Breast epithelium (tissue), 4 donors: Measurements from ENCODE around the gene LRRC4. TPM values are rescaled to one million over a fixed set of nuclear protein-coding genes. Genes with fewer than 3 reads are reported as not detected.

Experiments
- DNase-seq, 2 donors: peaks; one replicate each; pipeline ENCODE4 v3.0.0-alpha.2; 2019; ENCODE audit warnings: low spot score in 2 of 2
- H3K27ac ChIP-seq, 2 donors: fragments of 200-600 bp; sonication (generic) in 1 of 2; one replicate each; pipeline ENCODE4 v1.5.1; 2016 to 2019; ENCODE audit warnings: mild to moderate bottlenecking in 1 of 2
- H3K27me3 ChIP-seq, 2 donors: fragments of 200-600 bp; sonication (generic) in 1 of 2; one replicate each; pipeline versions ENCODE4 v1.5.1 to v1.6.0; 2017 to 2019; ENCODE audit warnings: control low read depth in 1 of 2, mild to moderate bottlenecking in 1 of 2
- H3K36me3 ChIP-seq: fragments of 200-600 bp; one replicate; pipeline ENCODE4 v1.5.1; 2019
- H3K4me1 ChIP-seq, 2 donors: fragments of 200-600 bp; sonication (generic); one replicate each; pipeline ENCODE4 v1.5.1; 2016 to 2019; ENCODE audit warnings: control low read depth in 1 of 2
- H3K4me3 ChIP-seq, 3 donors: fragments of 200-600 bp; sonication (generic); 1 replicate in 2 of 3; 2 replicates in 1 of 3; pipeline ENCODE4 v1.5.1; 2016 to 2019; ENCODE audit warnings: mild to moderate bottlenecking in 3 of 3, moderate library complexity in 2 of 3
- H3K9me3 ChIP-seq, 2 donors: fragments of 200-600 bp; sonication (generic) in 1 of 2; one replicate each; pipeline ENCODE4 v1.5.1; 2016 to 2019; ENCODE audit warnings: control low read depth in 1 of 2
- POLR2A ChIP-seq: fragments of 450-650 bp; IDR thresholded peaks from one replicate; pipeline ENCODE4 v1.6.1; 2016; ENCODE audit warnings: antibody characterized with exemption, mild to moderate bottlenecking, moderate library complexity
- POLR2AphosphoS5 ChIP-seq, 3 donors: sonication (generic); formaldehyde crosslinking; IDR thresholded peaks; one replicate each; pipeline ENCODE4 v1.6.1; 2017; ENCODE audit warnings: antibody characterized with exemption in 3 of 3
- intact Hi-C: fragments of 100-400 bp; cut with DNase I; formaldehyde crosslinking; loops from one replicate; pipeline ENCODE4 v1.15.1; 2023; ENCODE audit warnings: low total_unique reads
- total RNA-seq, 3 donors: library from RNA; depleted of rRNA; stranded (reverse); fragments of >200 nt; gene quantifications; one replicate each; pipeline ENCODE4 v1.1.0, GENCODE V29; 2016
- TF ChIP-seq, protein P1 (sequence below), 3 donors: fragments of 450-650 bp; IDR thresholded peaks; one replicate each; pipeline ENCODE4 v1.5.1; 2016 to 2017; ENCODE audit warnings: antibody characterized with exemption in 3 of 3, mild to moderate bottlenecking in 3 of 3, moderate library complexity in 3 of 3

The LRRC4 gene
- total RNA-seq, 3 donors from 2014 or later, result 0.33 to 3.2 (median 1.6) TPM

DNA sequence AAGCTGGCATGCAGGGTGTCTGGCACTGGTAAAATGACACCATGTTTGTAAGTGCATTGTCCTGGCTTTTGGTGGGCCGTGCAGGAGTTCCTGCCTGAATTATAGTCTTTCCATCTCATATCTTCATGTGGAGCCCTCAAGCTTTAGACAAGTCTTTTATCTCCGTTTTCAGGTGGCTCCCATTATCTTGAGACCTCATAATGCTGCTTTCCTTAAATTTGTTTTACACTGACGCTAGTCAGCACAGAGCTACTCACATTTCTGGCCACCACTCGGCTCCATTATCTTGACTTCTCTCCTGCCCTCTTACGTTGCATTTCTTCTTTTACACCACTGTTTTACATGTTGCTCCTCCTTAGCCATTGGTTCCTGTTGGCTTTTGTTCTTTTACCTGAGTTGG lies 37.2 kb downstream of the LRRC4 start:
- Histone ChIP-seq H3K9me3 (no peaks in the 10 kb centered on the region), H3K4me1 (no peaks in the 10 kb centered on the region), H3K4me3 (no peak overlapping the region), H3K27me3 (no peaks in the 10 kb centered on the region), H3K36me3 (no peaks in the 10 kb centered on the region), H3K27ac (no peak overlapping the region)
- no peak for TF ChIP-seq POLR2AphosphoS5 (IDR thresholded peaks at IDR 0.05)
- no peak for TF ChIP-seq POLR2A
- TF ChIP-seq, protein P1, sequence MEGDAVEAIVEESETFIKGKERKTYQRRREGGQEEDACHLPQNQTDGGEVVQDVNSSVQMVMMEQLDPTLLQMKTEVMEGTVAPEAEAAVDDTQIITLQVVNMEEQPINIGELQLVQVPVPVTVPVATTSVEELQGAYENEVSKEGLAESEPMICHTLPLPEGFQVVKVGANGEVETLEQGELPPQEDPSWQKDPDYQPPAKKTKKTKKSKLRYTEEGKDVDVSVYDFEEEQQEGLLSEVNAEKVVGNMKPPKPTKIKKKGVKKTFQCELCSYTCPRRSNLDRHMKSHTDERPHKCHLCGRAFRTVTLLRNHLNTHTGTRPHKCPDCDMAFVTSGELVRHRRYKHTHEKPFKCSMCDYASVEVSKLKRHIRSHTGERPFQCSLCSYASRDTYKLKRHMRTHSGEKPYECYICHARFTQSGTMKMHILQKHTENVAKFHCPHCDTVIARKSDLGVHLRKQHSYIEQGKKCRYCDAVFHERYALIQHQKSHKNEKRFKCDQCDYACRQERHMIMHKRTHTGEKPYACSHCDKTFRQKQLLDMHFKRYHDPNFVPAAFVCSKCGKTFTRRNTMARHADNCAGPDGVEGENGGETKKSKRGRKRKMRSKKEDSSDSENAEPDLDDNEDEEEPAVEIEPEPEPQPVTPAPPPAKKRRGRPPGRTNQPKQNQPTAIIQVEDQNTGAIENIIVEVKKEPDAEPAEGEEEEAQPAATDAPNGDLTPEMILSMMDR (IDR thresholded peaks at IDR 0.05), result no peak
- intact Hi-C loops, result no loop called here
- no peak for DNase-seq

DNA sequence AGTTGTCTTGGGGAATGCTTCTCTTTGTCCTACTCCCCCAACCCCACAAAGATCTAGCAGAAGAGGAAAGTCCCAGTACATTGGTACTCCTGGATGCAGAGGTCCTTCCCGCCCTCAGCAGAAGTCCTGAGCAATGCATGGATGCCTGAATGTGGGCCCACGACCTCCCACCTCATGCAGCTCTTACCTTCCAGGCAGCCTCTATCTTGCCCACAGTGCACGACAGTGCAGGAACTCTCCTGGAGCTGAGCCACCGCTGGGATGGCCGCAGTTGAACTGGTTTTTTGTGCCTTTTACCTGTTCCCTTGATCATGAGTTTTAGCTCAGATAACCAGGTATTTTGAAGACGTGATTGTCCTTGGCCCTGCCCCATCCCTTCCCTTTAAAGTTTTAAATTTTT lies 37.9 kb downstream of the LRRC4 start:
- TF ChIP-seq, protein P1 (IDR thresholded peaks at IDR 0.05), result no peak
- no peak for TF ChIP-seq POLR2AphosphoS5 (IDR thresholded peaks at IDR 0.05)
- no peak for TF ChIP-seq POLR2A
- no peaks in the 10 kb centered on the region for H3K4me1 ChIP-seq
- intact Hi-C loops, result no loop called here
- no peak for DNase-seq
- H3K4me3 ChIP-seq, result no peak overlapping the region
- H3K36me3 ChIP-seq, result no peaks in the 10 kb centered on the region
- no peaks in the 10 kb centered on the region for H3K27me3 ChIP-seq
- H3K27ac ChIP-seq, result no peak overlapping the region
- H3K9me3 ChIP-seq, result no peaks in the 10 kb centered on the region

DNA sequence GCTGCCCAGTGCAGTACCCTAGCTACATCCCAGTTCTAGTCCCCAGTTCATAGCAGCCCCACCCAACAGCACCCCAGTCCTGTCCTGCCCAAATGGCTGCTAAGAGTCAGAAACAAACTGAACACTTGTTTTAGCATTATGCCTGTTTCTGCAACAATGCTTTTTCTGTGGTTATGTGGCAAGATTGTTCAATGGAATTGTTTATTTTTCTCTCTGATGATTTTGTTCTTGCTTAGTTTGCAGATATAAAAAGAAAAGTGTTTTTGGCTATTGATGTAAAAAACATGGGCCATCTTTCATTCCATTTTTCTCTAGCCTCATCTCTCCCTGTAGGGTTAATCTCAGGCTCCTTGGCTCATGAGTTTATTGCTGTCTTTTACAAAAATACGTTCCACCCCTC lies 42.5 kb downstream of the LRRC4 start:
- no peak overlapping the region for H3K27ac ChIP-seq
- H3K4me3 ChIP-seq, result no peak overlapping the region
- no peaks in the 10 kb centered on the region for H3K27me3 ChIP-seq
- DNase-seq, result no peak
- H3K9me3 ChIP-seq, result no peaks in the 10 kb centered on the region
- TF ChIP-seq, protein P1 (IDR thresholded peaks at IDR 0.05), result no peak
- TF ChIP-seq POLR2AphosphoS5 (IDR thresholded peaks at IDR 0.05), result no peak
- TF ChIP-seq POLR2A, result no peak
- H3K36me3 ChIP-seq, result no peaks in the 10 kb centered on the region
- no peaks in the 10 kb centered on the region for H3K4me1 ChIP-seq
- intact Hi-C loops, result no loop called here

DNA sequence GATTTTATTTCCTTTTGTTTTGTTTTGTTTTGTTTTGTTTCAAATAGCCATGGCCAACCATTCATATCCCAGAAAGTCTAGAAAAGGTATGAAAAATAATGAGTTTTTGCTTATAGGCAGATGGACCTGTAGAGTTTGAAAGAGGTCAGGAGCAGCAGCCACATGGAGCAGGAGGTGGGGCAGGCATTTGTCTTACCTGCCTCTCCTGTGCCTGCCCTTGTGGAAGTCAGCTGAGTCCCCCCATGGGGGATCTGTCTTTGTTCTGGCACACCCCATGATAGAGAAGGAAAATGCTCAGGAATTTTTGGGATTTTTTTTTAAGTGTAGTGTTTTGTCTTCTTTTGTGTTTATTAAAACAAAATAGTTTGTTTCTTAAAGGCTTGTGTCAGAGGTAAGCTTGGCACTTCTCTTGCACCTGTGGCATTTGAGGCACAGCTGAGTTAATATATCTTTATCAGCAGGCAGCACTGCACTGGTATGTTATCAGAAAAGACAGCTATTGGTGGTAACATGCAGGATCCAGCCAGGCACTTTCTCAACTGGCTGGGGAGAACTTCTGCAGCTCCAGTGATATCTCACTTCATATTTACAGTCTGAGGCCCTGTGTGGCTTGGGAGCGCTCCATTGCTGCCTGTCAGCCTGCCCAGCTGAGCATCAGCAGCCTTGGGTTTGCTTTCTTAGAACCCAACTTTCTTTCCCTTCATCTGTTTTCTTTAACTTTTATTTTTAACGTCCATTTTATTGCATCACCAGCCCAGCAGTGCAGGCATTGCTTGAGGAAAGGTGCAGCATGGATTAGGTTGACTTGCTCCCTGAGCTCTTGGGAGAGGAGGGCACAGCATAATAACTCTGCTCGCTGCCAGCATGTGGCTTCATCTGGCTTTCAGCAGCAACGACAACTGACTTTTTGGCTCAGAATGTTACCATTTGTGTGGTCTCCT lies 44.4 kb downstream of the LRRC4 start:
- intact Hi-C loops, result no loop called here
- no peaks in the 10 kb centered on the region for H3K27me3 ChIP-seq
- H3K4me1 ChIP-seq, result no peaks in the 10 kb centered on the region
- no peak overlapping the region for H3K27ac ChIP-seq
- H3K9me3 ChIP-seq, result no peaks in the 10 kb centered on the region
- H3K36me3 ChIP-seq, result no peaks in the 10 kb centered on the region
- TF ChIP-seq, protein P1 (IDR thresholded peaks at IDR 0.05), result no peak
- TF ChIP-seq POLR2A (no peak), POLR2AphosphoS5 (IDR thresholded peaks at IDR 0.05) (no peak)
- H3K4me3 ChIP-seq, result no peak overlapping the region
- DNase-seq, result no peak

DNA sequence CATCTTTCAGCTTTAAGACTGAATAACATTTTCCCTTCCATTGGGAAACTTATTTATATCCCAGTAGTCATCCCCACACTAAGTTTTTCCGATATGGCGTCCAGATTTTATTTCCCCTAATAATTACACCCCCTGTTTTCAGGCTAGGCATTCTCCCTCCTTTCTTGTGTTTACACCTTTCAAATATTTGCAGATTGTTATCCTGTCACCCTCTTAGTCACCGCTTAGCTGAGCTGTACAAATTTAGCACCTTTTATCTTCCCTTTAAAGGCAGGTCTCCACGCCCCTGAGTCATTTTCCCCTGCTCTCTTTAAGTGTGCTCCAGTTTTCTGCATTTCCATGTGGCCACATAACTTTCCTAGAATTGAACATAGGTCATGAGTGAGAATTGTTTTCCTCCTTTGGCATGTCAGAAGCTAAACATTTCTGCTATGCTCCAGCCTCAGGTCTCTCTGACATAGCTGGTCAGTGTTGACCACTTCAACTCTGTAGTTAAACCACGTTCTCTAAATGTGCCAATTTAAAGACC lies 47.4 kb downstream of the LRRC4 start:
- no peaks in the 10 kb centered on the region for H3K36me3 ChIP-seq
- H3K4me1 ChIP-seq, result no peaks in the 10 kb centered on the region
- TF ChIP-seq, protein P1 (IDR thresholded peaks at IDR 0.05), result no peak
- TF ChIP-seq POLR2A, result no peak
- no peak for TF ChIP-seq POLR2AphosphoS5 (IDR thresholded peaks at IDR 0.05)
- intact Hi-C loops, result no loop called here
- no peaks in the 10 kb centered on the region for H3K27me3 ChIP-seq
- no peak overlapping the region for H3K4me3 ChIP-seq
- no peak overlapping the region for H3K27ac ChIP-seq
- no peaks in the 10 kb centered on the region for H3K9me3 ChIP-seq
- no peak for DNase-seq
